OCI-LY3 (cell line): Measurements from ENCODE around the gene GP2.

ENCODE experiments used
- H2AFZ ChIP-seq: fragments of 200-600, 300-600 bp; shearing (Covaris generic); 2 replicates; pipeline ENCODE4 v1.6.0; 2014; ENCODE audit warnings: antibody characterized with exemption, low read depth, low read length
- H3K27ac ChIP-seq: fragments of 200-600, 300-600 bp; sonication (generic); 2 replicates; pipeline ENCODE4 v1.5.1; 2014; ENCODE audit warnings: mild to moderate bottlenecking, low read length, moderate library complexity, mixed read lengths
- H3K27me3 ChIP-seq: fragments of 200-600, 300-600 bp; sonication (generic); 2 replicates; pipeline ENCODE4 v1.6.1; 2014; ENCODE audit warnings: low read depth, low read length, mixed read lengths
- H3K36me3 ChIP-seq: fragments of 200-600, 300-600 bp; sonication (generic); replicated peaks from 2 replicates; pipeline ENCODE3; 2014; ENCODE audit warnings: low read depth, low read length, mixed read lengths
- H3K4me1 ChIP-seq: fragments of 300-600, 200-600 bp; sonication (generic); 2 replicates; pipeline ENCODE4 v1.6.1; 2014; ENCODE audit warnings: low read length, mixed read lengths
- H3K4me2 ChIP-seq: fragments of 200-600, 300-600 bp; sonication (generic); 2 replicates; pipeline ENCODE4 v1.6.1; 2014; ENCODE audit warnings: low read length, mixed read lengths
- H3K4me3 ChIP-seq: fragments of 300-600, 200-600 bp; sonication (generic); 2 replicates; pipeline ENCODE4 v1.5.1; 2014; ENCODE audit warnings: antibody characterized with exemption, mild to moderate bottlenecking, low read length, moderate library complexity
- H3K79me2 ChIP-seq: fragments of 300-600, 200-600 bp; shearing (Covaris generic); 2 replicates; pipeline ENCODE4 v1.6.1; 2014; ENCODE audit warnings: mild to moderate bottlenecking, low read length, mixed read lengths
- H3K9ac ChIP-seq: fragments of 300-600, 200-600 bp; shearing (Covaris generic); 2 replicates; pipeline ENCODE4 v1.6.0; 2014; ENCODE audit warnings: mild to moderate bottlenecking, low read length, moderate library complexity
- H3K9me3 ChIP-seq: fragments of 200-600, 300-600 bp; shearing (Covaris generic); 2 replicates; pipeline ENCODE4 v1.6.1; 2014; ENCODE audit warnings: low read length, mixed read lengths; ENCODE audit not compliant: insufficient read depth
- H4K20me1 ChIP-seq: fragments of 200-600, 300-600 bp; sonication (generic); 2 replicates; pipeline ENCODE4 v1.6.1; 2016; ENCODE audit warnings: low read length, mixed read lengths; ENCODE audit not compliant: insufficient read depth
- EZH2phosphoT487 ChIP-seq: fragments of 200-600 bp; shearing (Covaris generic); IDR thresholded peaks from 2 replicates; pipeline ENCODE4 v1.6.1; 2018; ENCODE audit warnings: antibody characterized with exemption, mixed run types, low read depth
- TF ChIP-seq, protein P1 (sequence below): fragments of 200-600, 300-600 bp; sonication (generic); IDR thresholded peaks from 2 replicates; pipeline ENCODE4 v1.5.1; 2014; ENCODE audit warnings: antibody characterized with exemption, low read length, low read depth

The GP2 gene

DNA sequence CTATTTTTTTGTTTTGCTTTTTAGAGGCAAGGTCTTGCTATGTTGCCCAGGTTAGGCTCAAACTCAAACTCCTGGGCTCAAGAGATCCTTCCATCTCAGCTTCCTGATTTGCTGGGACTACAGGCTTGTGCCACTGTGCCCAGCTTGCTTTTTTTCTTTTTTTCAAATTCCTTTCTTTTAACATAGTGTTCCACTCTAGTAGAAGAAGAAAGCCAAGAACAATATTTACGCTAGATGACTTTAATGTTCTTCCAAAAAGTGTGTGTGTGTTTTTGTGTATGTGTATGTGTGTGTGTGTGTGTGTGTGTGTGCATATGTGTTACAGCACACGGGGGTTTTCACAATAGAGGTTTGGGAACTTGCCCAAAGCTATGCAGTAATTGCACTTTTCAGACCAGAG lies 35.9 kb upstream of the GP2 start:
- TF ChIP-seq EZH2phosphoT487: no peak
- TF ChIP-seq, protein P1, sequence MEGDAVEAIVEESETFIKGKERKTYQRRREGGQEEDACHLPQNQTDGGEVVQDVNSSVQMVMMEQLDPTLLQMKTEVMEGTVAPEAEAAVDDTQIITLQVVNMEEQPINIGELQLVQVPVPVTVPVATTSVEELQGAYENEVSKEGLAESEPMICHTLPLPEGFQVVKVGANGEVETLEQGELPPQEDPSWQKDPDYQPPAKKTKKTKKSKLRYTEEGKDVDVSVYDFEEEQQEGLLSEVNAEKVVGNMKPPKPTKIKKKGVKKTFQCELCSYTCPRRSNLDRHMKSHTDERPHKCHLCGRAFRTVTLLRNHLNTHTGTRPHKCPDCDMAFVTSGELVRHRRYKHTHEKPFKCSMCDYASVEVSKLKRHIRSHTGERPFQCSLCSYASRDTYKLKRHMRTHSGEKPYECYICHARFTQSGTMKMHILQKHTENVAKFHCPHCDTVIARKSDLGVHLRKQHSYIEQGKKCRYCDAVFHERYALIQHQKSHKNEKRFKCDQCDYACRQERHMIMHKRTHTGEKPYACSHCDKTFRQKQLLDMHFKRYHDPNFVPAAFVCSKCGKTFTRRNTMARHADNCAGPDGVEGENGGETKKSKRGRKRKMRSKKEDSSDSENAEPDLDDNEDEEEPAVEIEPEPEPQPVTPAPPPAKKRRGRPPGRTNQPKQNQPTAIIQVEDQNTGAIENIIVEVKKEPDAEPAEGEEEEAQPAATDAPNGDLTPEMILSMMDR: no peak
- no peaks in the 10 kb centered on the region for H3K4me1 ChIP-seq
- H3K36me3 ChIP-seq: no peaks in the 10 kb centered on the region
- no peak overlapping the region for H2AFZ ChIP-seq
- no peaks in the 10 kb centered on the region for H4K20me1 ChIP-seq
- no peaks in the 10 kb centered on the region for H3K9me3 ChIP-seq
- H3K27ac ChIP-seq: no peak overlapping the region
- no peak overlapping the region for H3K4me3 ChIP-seq
- peaks cover 41% of the 10 kb centered on the region for H3K27me3 ChIP-seq
- no peaks in the 10 kb centered on the region for H3K79me2 ChIP-seq
- no peak overlapping the region for H3K9ac ChIP-seq
- no peak overlapping the region for H3K4me2 ChIP-seq

GRCh38 chr16:20359997-20360396 lies 32.7 kb upstream of the GP2 start:
- TF ChIP-seq, protein P1: peak; percentile 52
- TF ChIP-seq EZH2phosphoT487: no peak

DNA sequence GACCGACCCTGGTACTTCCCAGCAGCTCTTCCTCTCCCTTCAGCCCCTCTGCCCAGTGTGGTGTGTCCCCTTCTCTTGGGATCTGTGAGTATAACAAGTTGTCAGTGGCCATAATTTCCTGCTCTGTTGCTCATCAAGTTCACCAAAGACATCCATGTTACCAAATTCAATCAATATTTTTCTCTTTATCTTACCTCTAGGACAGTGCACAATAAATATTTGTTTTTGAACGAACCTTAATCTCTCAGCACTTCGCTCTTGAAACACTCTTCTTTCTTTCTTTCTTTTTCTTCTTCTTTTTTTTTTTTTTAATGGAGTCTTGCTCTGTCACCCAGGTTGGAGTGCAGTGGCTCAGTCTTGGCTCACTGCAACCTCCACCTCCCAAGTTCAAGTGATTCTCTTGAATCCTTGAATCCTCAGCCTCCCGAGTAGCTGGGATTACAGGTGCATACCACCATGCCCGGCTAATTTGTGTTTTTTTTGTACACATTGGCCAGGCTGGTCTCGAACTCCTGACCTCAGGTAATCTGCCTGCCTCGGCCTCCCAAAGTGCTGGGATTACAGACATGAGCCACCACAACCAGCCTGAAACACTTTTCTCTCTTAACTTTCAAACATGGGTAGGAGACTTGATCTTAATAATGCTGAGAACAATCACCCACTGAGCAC lies 27.9 kb upstream of the GP2 start:
- TF ChIP-seq EZH2phosphoT487: no peak
- TF ChIP-seq, protein P1: no peak

More at GRCh38 chr16:20359997-20360396, 32.7 kb upstream of the GP2 start:
- Histone ChIP-seq H3K4me1 (no peaks in the 10 kb centered on the region), H3K27ac (no peak overlapping the region), H3K79me2 (no peaks in the 10 kb centered on the region), H4K20me1 (no peaks in the 10 kb centered on the region), H3K36me3 (no peaks in the 10 kb centered on the region), H3K9me3 (no peaks in the 10 kb centered on the region), H3K27me3 (peaks cover 49% of the 10 kb centered on the region), H3K4me3 (no peak overlapping the region), H3K9ac (no peak overlapping the region), H3K4me2 (no peak overlapping the region), H2AFZ (no peak overlapping the region)

DNA sequence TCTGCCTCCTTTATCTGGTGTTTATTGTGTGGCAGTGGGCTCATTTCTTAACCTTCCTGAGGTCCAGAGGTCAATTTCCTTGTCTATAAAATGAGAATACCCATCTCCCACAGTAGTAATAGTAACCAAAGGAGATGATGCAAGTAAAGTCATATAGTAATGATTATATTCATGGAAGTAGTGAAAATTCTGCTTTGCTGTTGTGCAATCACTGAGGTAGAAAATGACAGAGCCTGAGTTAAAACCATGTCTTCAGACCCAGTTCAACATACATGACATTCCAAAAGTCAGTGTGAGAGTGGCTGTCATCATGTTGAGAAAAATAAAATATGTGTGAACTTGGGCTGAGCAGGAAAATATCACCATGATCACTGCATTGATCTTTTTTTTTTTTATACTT lies 26.1 kb upstream of the GP2 start:
- H3K27ac ChIP-seq: no peak overlapping the region
- H3K4me3 ChIP-seq: no peak overlapping the region
- no peaks in the 10 kb centered on the region for H3K79me2 ChIP-seq
- peaks cover 27% of the 10 kb centered on the region for H3K27me3 ChIP-seq
- no peaks in the 10 kb centered on the region for H3K4me1 ChIP-seq
- H3K4me2 ChIP-seq: no peak overlapping the region
- H3K36me3 ChIP-seq: no peaks in the 10 kb centered on the region
- no peak for TF ChIP-seq EZH2phosphoT487
- TF ChIP-seq, protein P1: no peak
- H4K20me1 ChIP-seq: no peaks in the 10 kb centered on the region
- no peak overlapping the region for H3K9ac ChIP-seq
- H2AFZ ChIP-seq: no peak overlapping the region
- H3K9me3 ChIP-seq: no peaks in the 10 kb centered on the region

More for the DNA sequence above, 27.9 kb upstream of the GP2 start:
- no peak overlapping the region for H2AFZ ChIP-seq
- no peaks in the 10 kb centered on the region for H3K4me1 ChIP-seq
- no peak overlapping the region for H3K4me2 ChIP-seq
- H3K9ac ChIP-seq: no peak overlapping the region
- H3K27me3 ChIP-seq: peaks cover 31% of the 10 kb centered on the region
- H3K4me3 ChIP-seq: no peak overlapping the region
- no peaks in the 10 kb centered on the region for H3K79me2 ChIP-seq
- H4K20me1 ChIP-seq: no peaks in the 10 kb centered on the region
- no peaks in the 10 kb centered on the region for H3K9me3 ChIP-seq
- no peaks in the 10 kb centered on the region for H3K36me3 ChIP-seq
- H3K27ac ChIP-seq: no peak overlapping the region
